WTC11 (cell line): ENCODE results near the gene SNRNP200.
"Not testable (repeated sequence)": the region's sequence is repeated elsewhere in the genome, so short reads cannot be mapped to it uniquely, and the experiment has no call there.

Experiments
- CREB1 ChIP-seq: sonication (generic); formaldehyde crosslinking; IDR thresholded peaks from 2 replicates; pipeline ENCODE4 v1.8.0; 2023; ENCODE audit warnings: mild to moderate bottlenecking, missing genetic modification reagents
- ELF4 ChIP-seq: sonication (generic); formaldehyde crosslinking; IDR thresholded peaks from 2 replicates; pipeline ENCODE4 v1.8.1; 2022; ENCODE audit warnings: low read depth, mild to moderate bottlenecking, moderate library complexity, missing genetic modification reagents
- FOXJ3 ChIP-seq: sonication (generic); formaldehyde crosslinking; IDR thresholded peaks from 2 replicates; pipeline ENCODE4 v1.9.0; 2021; ENCODE audit warnings: missing genetic modification reagents, mild to moderate bottlenecking, borderline replicate concordance
- MAX ChIP-seq: sonication (generic); formaldehyde crosslinking; IDR thresholded peaks from 2 replicates; pipeline ENCODE4 v1.8.0; 2022; ENCODE audit warnings: mild to moderate bottlenecking, missing genetic modification reagents
- PREB ChIP-seq: sonication (generic); formaldehyde crosslinking; IDR thresholded peaks from 2 replicates; pipeline ENCODE4 v1.8.1; 2022; ENCODE audit warnings: mild to moderate bottlenecking, missing genetic modification reagents, moderate library complexity, borderline replicate concordance
- SP1 ChIP-seq: sonication (generic); formaldehyde crosslinking; conservative IDR thresholded peaks from 2 replicates; pipeline ENCODE4 v1.8.1; 2022; ENCODE audit warnings: missing genetic modification reagents
- TEAD1 ChIP-seq: sonication (generic); formaldehyde crosslinking; IDR thresholded peaks from 2 replicates; pipeline ENCODE4 v1.8.0; 2022; ENCODE audit warnings: mild to moderate bottlenecking, missing genetic modification reagents
- ZMAT4 ChIP-seq: fragments of 250-450 bp; sonication (Bioruptor Pico); IDR thresholded peaks from 2 replicates; pipeline ENCODE4 v1.9.0; 2021; ENCODE audit warnings: mild to moderate bottlenecking
- ZNF121 ChIP-seq: sonication (generic); formaldehyde crosslinking; IDR thresholded peaks from 2 replicates; pipeline ENCODE4 v1.8.0; 2023; ENCODE audit warnings: missing genetic modification reagents
- ZNF263 ChIP-seq: sonication (generic); formaldehyde crosslinking; IDR thresholded peaks from 2 replicates; pipeline ENCODE4 v1.8.1; 2022; ENCODE audit warnings: low read depth, mild to moderate bottlenecking, moderate library complexity, missing genetic modification reagents
- TF ChIP-seq, protein P1 (sequence below): fragments of 200-600 bp; IDR thresholded peaks from 2 replicates; pipeline ENCODE4 v1.8.0; 2022; ENCODE audit warnings: antibody characterized with exemption
- TF ChIP-seq, protein P2 (sequence below): sonication (generic); formaldehyde crosslinking; IDR thresholded peaks from 2 replicates; pipeline ENCODE4 v1.8.1; 2023; ENCODE audit warnings: mild to moderate bottlenecking, missing genetic modification reagents, moderate library complexity
- TF ChIP-seq, protein P3 (sequence below): sonication (generic); formaldehyde crosslinking; IDR thresholded peaks from 2 replicates; pipeline ENCODE4 v1.8.0; 2022; ENCODE audit warnings: mild to moderate bottlenecking, missing genetic modification reagents

GRCh38 chr2:96257744-96258143, 47.6 kb downstream of the SNRNP200 start:
- not testable (repeated sequence) for TF ChIP-seq MAX (CRISPR knock-in tag); SP1 (CRISPR knock-in tag); PREB; ZNF263 (CRISPR knock-in tag); ZNF121; FOXJ3 (CRISPR knock-in tag); ELF4 (CRISPR knock-in tag); TEAD1 (CRISPR knock-in tag); ZMAT4 (CRISPR knock-in tag); CREB1 (CRISPR knock-in tag)
- TF ChIP-seq, protein P1, sequence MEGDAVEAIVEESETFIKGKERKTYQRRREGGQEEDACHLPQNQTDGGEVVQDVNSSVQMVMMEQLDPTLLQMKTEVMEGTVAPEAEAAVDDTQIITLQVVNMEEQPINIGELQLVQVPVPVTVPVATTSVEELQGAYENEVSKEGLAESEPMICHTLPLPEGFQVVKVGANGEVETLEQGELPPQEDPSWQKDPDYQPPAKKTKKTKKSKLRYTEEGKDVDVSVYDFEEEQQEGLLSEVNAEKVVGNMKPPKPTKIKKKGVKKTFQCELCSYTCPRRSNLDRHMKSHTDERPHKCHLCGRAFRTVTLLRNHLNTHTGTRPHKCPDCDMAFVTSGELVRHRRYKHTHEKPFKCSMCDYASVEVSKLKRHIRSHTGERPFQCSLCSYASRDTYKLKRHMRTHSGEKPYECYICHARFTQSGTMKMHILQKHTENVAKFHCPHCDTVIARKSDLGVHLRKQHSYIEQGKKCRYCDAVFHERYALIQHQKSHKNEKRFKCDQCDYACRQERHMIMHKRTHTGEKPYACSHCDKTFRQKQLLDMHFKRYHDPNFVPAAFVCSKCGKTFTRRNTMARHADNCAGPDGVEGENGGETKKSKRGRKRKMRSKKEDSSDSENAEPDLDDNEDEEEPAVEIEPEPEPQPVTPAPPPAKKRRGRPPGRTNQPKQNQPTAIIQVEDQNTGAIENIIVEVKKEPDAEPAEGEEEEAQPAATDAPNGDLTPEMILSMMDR: not testable (repeated sequence)
- TF ChIP-seq, protein P2, sequence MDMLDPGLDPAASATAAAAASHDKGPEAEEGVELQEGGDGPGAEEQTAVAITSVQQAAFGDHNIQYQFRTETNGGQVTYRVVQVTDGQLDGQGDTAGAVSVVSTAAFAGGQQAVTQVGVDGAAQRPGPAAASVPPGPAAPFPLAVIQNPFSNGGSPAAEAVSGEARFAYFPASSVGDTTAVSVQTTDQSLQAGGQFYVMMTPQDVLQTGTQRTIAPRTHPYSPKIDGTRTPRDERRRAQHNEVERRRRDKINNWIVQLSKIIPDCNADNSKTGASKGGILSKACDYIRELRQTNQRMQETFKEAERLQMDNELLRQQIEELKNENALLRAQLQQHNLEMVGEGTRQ (CRISPR knock-in tag): not testable (repeated sequence)
- TF ChIP-seq, protein P3, sequence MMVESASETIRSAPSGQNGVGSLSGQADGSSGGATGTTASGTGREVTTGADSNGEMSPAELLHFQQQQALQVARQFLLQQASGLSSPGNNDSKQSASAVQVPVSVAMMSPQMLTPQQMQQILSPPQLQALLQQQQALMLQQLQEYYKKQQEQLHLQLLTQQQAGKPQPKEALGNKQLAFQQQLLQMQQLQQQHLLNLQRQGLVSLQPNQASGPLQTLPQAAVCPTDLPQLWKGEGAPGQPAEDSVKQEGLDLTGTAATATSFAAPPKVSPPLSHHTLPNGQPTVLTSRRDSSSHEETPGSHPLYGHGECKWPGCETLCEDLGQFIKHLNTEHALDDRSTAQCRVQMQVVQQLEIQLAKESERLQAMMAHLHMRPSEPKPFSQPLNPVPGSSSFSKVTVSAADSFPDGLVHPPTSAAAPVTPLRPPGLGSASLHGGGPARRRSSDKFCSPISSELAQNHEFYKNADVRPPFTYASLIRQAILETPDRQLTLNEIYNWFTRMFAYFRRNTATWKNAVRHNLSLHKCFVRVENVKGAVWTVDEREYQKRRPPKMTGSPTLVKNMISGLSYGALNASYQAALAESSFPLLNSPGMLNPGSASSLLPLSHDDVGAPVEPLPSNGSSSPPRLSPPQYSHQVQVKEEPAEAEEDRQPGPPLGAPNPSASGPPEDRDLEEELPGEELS (CRISPR knock-in tag): not testable (repeated sequence)
